Activated CD8-positive, alpha-beta memory T cell treated with anti-CD3 and anti-CD28 coated beads, Interleukin-2, amount 50 U/mL, for 1 hour (primary cell): ENCODE results near the gene WFIKKN2.
"Not testable (repeated sequence)": the region's sequence is repeated elsewhere in the genome, so short reads cannot be mapped to it uniquely, and the experiment has no call there.

Experiments
- DNase-seq: peaks from one replicate; pipeline ENCODE4 v3.0.0-alpha.2; 2020; ENCODE audit errors: extremely low read depth

Gene WFIKKN2

DNA sequence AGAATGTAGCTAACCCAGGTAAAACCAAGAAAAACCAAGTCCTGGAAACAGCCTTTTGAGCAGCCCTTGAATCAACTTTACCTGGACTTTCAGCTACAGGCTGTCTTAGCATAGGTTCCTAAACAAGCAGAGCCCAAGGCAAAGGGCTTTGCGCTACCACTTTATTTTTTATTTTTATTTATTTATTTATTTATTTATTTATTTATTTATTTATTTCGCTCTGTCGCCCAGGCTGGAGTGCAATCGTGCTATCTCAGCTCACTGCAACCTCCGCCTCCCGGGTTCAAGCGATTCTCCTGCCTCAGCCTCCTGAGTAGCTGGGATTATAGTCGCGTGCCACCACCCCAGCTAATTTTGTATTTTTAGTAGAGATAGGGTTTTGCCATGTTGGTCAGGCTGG, 41.7 kb downstream of the WFIKKN2 start:
- not testable (repeated sequence) for DNase-seq

DNA sequence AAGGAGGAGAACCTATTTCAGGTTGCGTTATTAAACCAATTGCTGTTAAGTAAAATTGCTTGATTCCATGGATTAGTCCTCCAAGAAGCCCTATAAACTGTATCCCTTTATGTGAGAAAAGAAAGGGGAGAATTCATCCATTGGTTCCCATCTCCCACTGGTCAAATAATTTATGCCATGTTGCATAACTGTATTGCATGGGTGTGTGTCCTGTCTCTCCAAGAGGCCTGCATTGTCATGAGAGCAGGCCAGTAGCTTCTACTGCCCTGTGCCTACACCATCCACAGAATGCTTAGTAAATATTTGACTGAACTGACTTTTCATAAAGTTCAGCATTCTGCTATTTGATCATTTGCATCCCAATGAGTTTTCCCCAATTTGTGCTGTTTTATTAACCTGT, 42.5 kb downstream of the WFIKKN2 start:
- no peak for DNase-seq

GRCh38 chr17:50879086-50879485, 43.7 kb downstream of the WFIKKN2 start:
- DNase-seq: no peak

DNA sequence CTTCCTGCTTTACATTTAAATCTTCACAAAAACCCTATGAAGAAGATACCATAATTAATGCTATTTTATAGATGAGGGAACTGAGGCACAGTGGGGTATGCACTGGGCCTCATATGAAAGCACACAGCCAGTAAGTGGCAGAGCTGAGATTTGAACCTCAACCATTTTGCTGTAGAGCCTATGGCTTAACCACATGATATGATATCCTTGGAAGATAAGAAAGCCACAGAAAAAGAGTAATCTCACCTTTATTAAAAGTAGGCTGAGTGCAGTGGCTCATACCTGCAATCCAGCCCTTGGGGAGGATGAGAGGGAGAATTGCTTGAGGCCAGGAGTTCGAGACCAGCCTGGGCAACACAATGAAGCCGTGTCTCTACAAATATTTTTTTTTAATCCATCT, 45.8 kb downstream of the WFIKKN2 start:
- DNase-seq: no peak

- DNase-seq: no peak
These were observed 47.5 kb downstream of the WFIKKN2 start for GRCh38 chr17:50882851-50883250.

- no peak for DNase-seq
These were observed 48.6 kb downstream of the WFIKKN2 start for GRCh38 chr17:50883850-50884438.

DNA sequence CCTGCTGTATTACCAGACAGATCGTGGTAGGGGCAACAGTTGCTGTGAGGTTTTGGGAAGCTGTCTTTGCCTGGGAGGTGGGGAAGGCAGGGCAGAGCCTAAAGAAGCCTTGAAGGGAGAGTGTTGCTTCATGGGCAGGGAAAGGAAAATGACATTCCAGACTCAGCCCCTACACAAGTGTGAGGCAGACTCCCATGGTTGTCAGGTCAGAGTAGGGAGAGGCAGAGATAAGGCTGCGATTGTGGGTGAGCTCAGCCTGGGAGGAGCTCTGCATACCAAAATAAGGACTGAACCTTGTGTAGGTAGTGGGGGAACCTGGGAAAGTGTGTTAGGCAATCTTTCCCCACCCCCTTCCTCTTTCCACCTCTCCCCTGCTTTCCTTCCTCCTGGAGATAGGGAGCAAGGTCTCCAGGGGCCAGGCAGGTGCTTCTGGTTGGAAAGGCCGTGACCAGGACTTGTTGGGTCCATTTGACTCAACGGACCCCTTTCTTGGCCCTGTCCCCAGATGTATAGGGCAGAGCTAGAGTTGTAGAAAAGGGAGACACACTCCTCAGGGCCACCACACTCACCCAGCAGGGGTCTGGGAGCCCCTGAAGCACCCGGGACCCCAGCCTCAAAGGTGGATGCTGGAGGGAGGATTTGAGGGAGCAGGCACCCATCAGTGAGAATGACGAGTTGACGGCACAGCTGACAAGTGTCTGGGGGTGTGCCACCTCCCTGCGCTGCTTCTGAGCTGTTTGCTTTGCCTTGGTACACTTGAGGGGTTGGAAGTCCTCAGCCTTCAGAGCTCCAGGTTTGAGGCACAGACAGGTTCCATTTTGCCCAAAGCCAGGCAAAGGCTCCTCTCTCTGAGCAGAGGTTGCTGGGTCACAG, 49.3 kb downstream of the WFIKKN2 start:
- no peak for DNase-seq

GRCh38 chr17:50887705-50888245, 52.4 kb downstream of the WFIKKN2 start:
- DNase-seq: no peak

- no peak for DNase-seq
These were observed 54.2 kb downstream of the WFIKKN2 start for GRCh38 chr17:50889528-50890118.

GRCh38 chr17:50890675-50891516, 55.5 kb downstream of the WFIKKN2 start:
- DNase-seq: no peak

GRCh38 chr17:50891577-50891989, 56.2 kb downstream of the WFIKKN2 start:
- DNase-seq: no peak
